ENCODE results near the gene CLUH. TPM values are rescaled to one million over a fixed set of nuclear protein-coding genes. Genes with fewer than 3 reads are reported as not detected.

The CLUH gene
- total RNA-seq, 1 donor from 2014 or later: 58.1 TPM

DNA sequence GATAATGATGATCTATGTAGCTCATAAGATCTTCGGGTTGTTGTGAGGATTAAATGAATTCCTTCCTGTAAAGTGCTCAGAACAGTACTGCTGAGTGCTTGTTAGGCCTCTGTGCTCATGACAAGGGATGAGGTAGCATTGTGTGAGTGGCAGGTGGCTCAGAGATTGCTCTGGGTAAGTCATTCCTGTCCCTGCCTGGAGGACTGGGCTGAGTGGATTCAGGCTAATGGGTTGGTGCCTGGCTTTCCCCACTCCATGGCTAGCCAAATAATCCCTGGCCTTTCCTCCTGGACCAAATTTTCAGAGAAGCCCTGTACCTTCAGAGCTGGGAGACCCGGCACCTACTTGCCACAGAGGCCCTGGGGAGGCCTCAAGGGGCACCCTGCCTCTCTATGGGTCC is 39.2 kb upstream of the CLUH start:
- TF ChIP-seq, protein P1, sequence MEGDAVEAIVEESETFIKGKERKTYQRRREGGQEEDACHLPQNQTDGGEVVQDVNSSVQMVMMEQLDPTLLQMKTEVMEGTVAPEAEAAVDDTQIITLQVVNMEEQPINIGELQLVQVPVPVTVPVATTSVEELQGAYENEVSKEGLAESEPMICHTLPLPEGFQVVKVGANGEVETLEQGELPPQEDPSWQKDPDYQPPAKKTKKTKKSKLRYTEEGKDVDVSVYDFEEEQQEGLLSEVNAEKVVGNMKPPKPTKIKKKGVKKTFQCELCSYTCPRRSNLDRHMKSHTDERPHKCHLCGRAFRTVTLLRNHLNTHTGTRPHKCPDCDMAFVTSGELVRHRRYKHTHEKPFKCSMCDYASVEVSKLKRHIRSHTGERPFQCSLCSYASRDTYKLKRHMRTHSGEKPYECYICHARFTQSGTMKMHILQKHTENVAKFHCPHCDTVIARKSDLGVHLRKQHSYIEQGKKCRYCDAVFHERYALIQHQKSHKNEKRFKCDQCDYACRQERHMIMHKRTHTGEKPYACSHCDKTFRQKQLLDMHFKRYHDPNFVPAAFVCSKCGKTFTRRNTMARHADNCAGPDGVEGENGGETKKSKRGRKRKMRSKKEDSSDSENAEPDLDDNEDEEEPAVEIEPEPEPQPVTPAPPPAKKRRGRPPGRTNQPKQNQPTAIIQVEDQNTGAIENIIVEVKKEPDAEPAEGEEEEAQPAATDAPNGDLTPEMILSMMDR (IDR thresholded peaks at IDR 0.05): no peak
- no peak overlapping the region for H3K4me3 ChIP-seq
- no peaks in the 10 kb centered on the region for H3K36me3 ChIP-seq
- H3K4me1 ChIP-seq: peaks cover 0 to 1% of the 10 kb centered on the region in 2 donors
- intact Hi-C loops (cut with DNase I): no loop called here
- no peak for DNase-seq (ENCODE audit: low spot score in 2 of 2)
- H3K9me3 ChIP-seq: no peaks in the 10 kb centered on the region
- H3K27me3 ChIP-seq: peaks cover 4% of the 10 kb centered on the region
- H3K27ac ChIP-seq: no peak overlapping the region

DNA sequence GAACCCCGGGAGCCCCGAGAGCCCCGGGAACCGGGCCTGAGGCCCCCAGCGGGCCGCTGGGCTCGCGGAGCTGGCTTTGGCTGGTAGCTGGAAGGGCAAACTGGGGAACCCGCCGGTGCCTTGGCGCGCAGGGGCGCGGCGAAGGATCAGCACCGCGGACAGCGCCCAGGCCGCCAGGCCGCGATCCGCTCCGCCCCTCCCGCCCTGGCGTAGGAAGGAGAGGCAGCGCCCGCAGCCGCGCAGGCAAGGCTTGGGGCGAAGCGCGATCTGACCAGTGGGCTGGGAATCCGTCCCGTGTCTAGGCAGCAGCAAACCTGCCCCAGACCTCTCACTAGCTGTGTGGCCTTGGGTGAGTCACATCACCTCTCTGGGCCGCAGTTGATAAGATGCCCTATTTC is 38.2 kb upstream of the CLUH start:
- peak overlapping the region in 1 of 2 donors; percentile 11 for H3K4me3 ChIP-seq
- peaks cover 2% of the 10 kb centered on the region for H3K27me3 ChIP-seq
- H3K27ac ChIP-seq: no peak overlapping the region
- TF ChIP-seq, protein P1 (IDR thresholded peaks at IDR 0.05): no peak
- H3K9me3 ChIP-seq: no peaks in the 10 kb centered on the region
- no peaks in the 10 kb centered on the region for H3K36me3 ChIP-seq
- intact Hi-C loops (cut with DNase I): no loop called here
- H3K4me1 ChIP-seq: no peaks in the 10 kb centered on the region
- peak in 1 of 2 donors; percentile 74 for DNase-seq (ENCODE audit: low spot score in 2 of 2)

DNA sequence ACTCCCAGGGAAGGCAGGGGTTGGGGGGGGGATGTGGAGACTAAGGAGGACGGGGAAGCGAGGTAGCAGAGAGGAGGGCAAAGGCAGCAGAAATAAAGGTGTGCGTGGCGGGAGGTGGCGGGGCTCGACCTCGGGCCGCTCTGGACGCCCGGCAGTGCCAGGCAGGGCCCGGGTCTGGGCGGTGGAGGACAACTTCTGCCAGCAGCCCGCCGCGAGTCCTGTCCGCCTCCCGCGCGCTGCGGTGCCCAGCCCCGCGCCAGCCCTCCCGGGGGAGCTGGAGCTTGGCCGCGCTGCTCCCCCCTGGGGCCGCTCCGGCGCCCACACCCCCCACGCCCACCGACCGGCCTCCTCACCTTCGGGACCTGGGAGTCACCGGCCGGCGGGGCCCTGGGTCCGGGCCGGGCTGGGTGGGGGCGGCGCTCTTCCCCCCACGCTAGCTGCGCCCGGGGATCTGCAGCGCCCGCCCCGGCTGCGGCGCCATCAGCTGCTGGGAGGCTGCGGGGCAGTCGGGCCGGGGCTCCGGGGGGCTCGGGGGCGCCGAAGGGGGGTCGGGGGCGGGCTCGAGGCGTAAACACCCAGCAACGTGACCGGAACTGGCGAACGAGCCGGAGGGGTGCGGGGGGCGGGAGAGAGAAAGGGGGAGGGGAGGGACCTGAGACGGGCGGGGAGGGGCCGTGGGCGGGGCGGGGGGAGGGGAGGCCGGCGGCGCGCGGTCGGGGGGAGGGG is 37.7 kb upstream of the CLUH start, which contains the start of gene CCDC92B:
TSS of gene CCDC92B (minus strand) at position 595 of the 726 bp plus-strand sequence. CDS start 14,507 bp downstream, outside the sequence.
- no peak within 1 kb of the TSS for H3K27ac ChIP-seq
- H3K27me3 ChIP-seq: peaks cover 2% of the 10 kb centered on the region
- intact Hi-C loops (cut with DNase I): no loop called here
- no peaks in the 10 kb centered on the region for H3K4me1 ChIP-seq
- H3K4me3 ChIP-seq: peak within 1 kb of the TSS in 1 of 2 donors; percentile 11
- DNase-seq (ENCODE audit: low spot score in 2 of 2): no peak
- TF ChIP-seq, protein P1 (IDR thresholded peaks at IDR 0.05): no peak
- no peaks in the 10 kb centered on the region for H3K9me3 ChIP-seq
- no peaks in the 10 kb centered on the region for H3K36me3 ChIP-seq

DNA sequence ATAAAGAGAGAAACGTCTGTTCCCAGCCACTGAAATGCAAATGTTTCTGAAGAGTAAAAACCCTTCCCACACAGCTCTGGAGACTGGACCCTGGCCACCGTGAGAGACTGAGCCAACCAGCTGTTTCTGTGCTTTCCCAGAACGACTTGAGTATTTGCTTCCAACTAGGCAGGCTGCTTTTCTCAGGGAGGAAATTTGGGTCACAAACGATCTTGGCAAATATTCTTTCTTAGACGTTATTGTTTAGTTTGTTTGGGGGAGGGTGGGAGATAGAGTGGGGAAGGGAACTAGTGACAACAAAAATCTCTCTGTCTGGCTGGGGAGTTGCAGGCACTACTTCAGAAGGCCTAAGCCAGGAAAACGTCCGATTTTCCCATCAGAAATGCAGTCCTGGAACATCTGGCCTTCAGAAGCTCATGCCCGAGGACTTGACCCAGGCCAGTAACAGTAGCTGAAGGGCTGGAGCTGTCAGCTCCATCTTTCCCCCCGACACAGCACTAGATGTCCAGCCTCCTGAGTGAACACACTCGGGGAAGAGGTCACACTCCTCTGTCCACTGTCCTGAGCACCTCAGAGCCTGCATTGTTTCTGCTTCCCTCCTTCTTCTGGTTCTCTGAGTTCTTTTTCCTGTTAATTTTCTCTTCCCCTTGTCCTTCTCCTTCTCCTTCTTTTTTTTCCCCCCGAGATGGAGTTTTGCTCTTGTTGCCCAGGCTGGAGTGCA is 33.9 kb upstream of the CLUH start:
- Histone ChIP-seq H3K9me3 (no peaks in the 10 kb centered on the region), H3K36me3 (no peaks in the 10 kb centered on the region), H3K27me3 (peaks cover 2% of the 10 kb centered on the region), H3K4me3 (no peak overlapping the region), H3K27ac (no peak overlapping the region), H3K4me1 (no peaks in the 10 kb centered on the region)
- DNase-seq (ENCODE audit: low spot score in 2 of 2): no peak
- intact Hi-C loops (cut with DNase I): no loop called here
- TF ChIP-seq, protein P1 (IDR thresholded peaks at IDR 0.05): no peak

DNA sequence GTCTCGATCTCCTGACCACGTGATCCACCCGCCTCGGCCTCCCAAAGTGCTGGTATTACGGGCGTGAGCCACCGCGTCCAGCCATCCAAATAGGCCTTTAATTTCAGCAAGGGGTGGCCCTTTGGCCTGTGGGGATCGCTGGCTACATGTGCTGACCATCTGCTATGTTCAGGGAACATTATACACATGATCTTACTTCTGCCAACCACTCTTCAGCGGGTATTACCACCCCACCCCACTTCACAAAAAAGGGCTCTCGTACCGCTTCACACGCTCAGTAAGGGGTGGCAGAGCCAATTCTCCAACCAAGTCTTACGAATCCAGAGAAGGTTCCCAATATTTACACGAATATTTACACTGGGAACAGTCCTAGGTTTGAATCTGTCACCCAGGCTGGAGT is 26.1 kb upstream of the CLUH start:
- no peak for DNase-seq (ENCODE audit: low spot score in 2 of 2)
- Histone ChIP-seq H3K4me1 (no peaks in the 10 kb centered on the region), H3K27ac (no peak overlapping the region), H3K9me3 (no peaks in the 10 kb centered on the region), H3K36me3 (no peaks in the 10 kb centered on the region), H3K4me3 (no peak overlapping the region), H3K27me3 (no peaks in the 10 kb centered on the region)
- intact Hi-C loops (cut with DNase I): no loop called here
- TF ChIP-seq, protein P1 (IDR thresholded peaks at IDR 0.05): no peak

Measured in ascending aorta (tissue), 2 donors.